Brain microvascular endothelial cell (primary cell): ENCODE measurements around the gene ARID5B.

ENCODE experiments used
- DNase-seq: peaks from one replicate; pipeline ENCODE4 v3.0.0-alpha.2; 2020
- H3K27ac ChIP-seq: fragments of 250-450 bp; sonication (Bioruptor Pico); 2 replicates; pipeline ENCODE4 v1.5.1; 2020; ENCODE audit warnings: mild to moderate bottlenecking, moderate library complexity
- H3K27me3 ChIP-seq: fragments of 250-450 bp; sonication (Bioruptor Pico); replicated peaks from 2 replicates; pipeline ENCODE4 v1.5.1; 2020; ENCODE audit warnings: mild to moderate bottlenecking
- H3K36me3 ChIP-seq: fragments of 250-450 bp; sonication (Bioruptor Pico); replicated peaks from 2 replicates; pipeline ENCODE4 v1.5.1; 2020; ENCODE audit warnings: mild to moderate bottlenecking
- H3K4me3 ChIP-seq: 2 replicates; pipeline ENCODE4 v1.5.1; 2011; ENCODE audit warnings: low read depth, mild to moderate bottlenecking, control low read depth, low read length, moderate library complexity
- CTCF ChIP-seq: IDR thresholded peaks from 2 replicates; pipeline ENCODE4 v1.5.1; 2011; ENCODE audit warnings: low read depth, mild to moderate bottlenecking, moderate library complexity, low read length, control low read depth, inconsistent platforms; ENCODE audit errors: missing control alignments
- in situ Hi-C: cut with HindIII; loops from 2 replicates; pipeline ENCODE4 v1.10.0; 2017; ENCODE audit warnings: low sequenced_read_pairs, low pct_ligation_motif_present

The ARID5B gene

GRCh38 chr10:61882621-61883370 is 18.7 kb upstream of the ARID5B start:
- in situ Hi-C loops, result no loop called here
- no peak for TF ChIP-seq CTCF
- Histone ChIP-seq H3K4me3 (no peak overlapping the region), H3K27me3 (no peaks in the 10 kb centered on the region), H3K36me3 (no peaks in the 10 kb centered on the region), H3K27ac (no peak overlapping the region)
- DNase-seq, result peak; percentile 70

DNA sequence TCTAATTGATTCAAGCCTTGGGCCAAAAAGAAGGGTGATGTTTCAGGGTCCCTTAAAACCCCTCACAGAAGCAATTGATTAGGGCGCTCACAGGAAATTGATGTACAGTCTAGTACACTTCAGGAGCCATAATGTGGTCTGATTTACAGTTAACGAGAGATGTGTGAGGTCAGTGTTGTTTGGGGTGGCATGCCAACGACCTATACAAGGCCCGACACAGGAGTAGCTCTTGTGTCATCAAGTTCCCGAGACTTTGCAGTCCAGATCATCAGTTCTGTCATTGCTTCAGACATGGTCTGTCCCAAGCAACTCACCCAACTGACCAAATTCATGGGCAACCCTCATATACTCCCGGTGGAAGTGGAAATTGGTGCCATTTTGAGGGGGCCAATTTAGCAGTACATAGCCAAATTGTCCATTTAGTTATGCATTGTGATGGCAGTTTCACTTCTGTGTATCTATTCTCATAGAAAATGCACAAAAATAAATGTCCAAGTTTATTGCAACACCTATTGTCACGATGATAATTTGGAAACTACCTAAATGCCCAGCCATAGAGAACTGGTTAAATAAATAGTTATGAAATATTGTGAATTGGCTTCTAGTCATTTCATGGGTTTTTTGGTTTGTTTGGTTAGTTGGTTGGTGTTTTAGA is 18.0 kb upstream of the ARID5B start:
- no peak for DNase-seq
- Histone ChIP-seq H3K4me3 (no peak overlapping the region), H3K27ac (no peak overlapping the region), H3K27me3 (no peaks in the 10 kb centered on the region), H3K36me3 (no peaks in the 10 kb centered on the region)
- in situ Hi-C loops, result no loop called here
- TF ChIP-seq CTCF, result no peak

DNA sequence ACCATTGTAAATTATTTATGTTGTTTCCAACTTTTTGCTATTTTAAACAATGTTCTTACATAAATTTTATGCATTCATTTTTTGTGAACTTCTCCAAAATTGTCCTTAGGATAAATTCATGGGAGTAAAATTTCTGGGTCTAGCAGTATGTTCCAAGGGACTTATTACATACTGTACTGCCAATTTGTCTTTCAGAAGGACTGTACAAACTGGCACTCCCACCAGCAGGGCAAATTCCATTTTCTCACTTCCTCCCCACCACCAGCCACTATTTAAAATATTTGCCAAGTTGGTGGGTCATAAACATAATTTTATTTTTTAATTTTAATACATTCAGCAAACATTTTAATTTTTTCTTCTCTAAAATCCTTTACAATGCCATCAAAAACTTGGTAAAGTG is 13.7 kb upstream of the ARID5B start:
- in situ Hi-C loops, result no loop called here
- Histone ChIP-seq H3K27ac (no peak overlapping the region), H3K27me3 (no peaks in the 10 kb centered on the region), H3K36me3 (no peaks in the 10 kb centered on the region), H3K4me3 (no peak overlapping the region)
- no peak for TF ChIP-seq CTCF
- DNase-seq, result no peak

- DNase-seq, result no peak
- no peaks in the 10 kb centered on the region for H3K36me3 ChIP-seq
- in situ Hi-C loops, result no loop called here
- H3K4me3 ChIP-seq, result no peak overlapping the region
- H3K27me3 ChIP-seq, result no peaks in the 10 kb centered on the region
- TF ChIP-seq CTCF, result no peak
- H3K27ac ChIP-seq, result no peak overlapping the region
Observed at GRCh38 chr10:61888744-61889143, 12.8 kb upstream of the ARID5B start.

DNA sequence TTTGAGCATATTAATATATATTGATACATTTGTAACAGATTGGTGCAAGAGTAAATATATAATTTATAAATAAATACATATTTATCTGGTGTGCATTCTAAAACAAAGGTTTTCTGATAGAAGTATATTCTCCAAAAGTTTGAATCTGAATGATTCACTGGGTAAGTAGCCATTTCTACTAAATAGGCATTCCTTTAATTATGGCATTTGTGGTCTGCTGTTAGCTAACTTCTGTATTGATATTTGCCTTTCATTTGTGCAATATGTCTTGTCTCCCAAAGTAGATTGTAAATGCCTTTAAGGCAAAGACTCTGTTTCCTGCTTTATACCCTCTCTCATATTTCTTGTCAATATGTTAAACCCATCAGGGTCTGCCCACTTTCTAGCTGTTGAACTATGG is 11.1 kb upstream of the ARID5B start:
- no peak for TF ChIP-seq CTCF
- in situ Hi-C loops, result no loop called here

More for the DNA sequence above, 11.1 kb upstream of the ARID5B start:
- Histone ChIP-seq H3K36me3 (no peaks in the 10 kb centered on the region), H3K27ac (no peak overlapping the region), H3K27me3 (no peaks in the 10 kb centered on the region), H3K4me3 (no peak overlapping the region)
- no peak for DNase-seq
